ENCODE results near the gene KIF14.
A peak's percentile ranks its signal among the peaks of the same experiment; 100 is the strongest.
"Not testable (repeated sequence)": the region's sequence is repeated elsewhere in the genome, so short reads cannot be mapped to it uniquely, and the experiment has no call there.

Gene KIF14

GRCh38 chr1:200546577-200546976 lies 74.0 kb downstream of the KIF14 start:
- DNase-seq (ENCODE audit: low read depth), result no peak

- DNase-seq (ENCODE audit: low read depth), result no peak
Observed at GRCh38 chr1:200542162-200542561, 78.4 kb downstream of the KIF14 start.

DNA sequence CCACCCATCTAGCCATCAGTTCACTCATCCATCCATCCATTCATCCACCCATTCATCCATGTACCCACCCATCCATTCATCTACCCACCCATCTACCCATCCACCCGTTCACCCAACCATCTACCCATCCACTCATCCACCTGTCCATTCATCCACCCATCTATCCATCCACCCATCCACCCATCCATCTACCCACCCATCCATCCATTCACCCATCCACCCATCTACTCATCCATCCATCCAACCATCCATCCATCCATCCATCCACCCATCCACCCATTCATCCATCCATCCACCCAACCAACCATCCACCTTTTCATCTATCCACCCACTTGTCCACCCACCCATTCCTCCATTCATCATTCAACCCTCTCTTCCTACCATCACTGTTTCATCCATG lies 80.3 kb downstream of the KIF14 start:
- DNase-seq (ENCODE audit: low read depth), result no peak

- DNase-seq (ENCODE audit: low read depth), result no peak
Observed at GRCh38 chr1:200538179-200538578, 82.4 kb downstream of the KIF14 start.

DNA sequence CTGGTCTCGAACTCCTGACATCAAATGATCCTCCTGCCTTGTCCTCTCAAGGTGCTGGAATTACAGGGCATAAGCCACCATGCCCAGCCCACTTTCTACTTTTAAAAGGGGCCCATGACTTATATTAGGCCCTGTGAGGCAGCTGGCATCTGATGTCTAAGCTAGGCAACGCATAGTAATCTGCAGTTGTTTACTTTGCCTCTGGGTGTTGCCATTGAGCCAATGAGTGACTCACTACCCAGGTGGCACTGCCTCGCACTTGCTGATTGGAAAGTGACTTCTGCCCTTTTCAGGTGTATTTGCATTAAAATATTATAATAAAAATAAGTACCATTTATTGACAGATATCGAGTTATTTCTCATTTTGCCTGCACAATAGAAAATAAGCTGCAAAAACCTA lies 84.9 kb downstream of the KIF14 start:
- DNase-seq (ENCODE audit: low read depth), result no peak

DNA sequence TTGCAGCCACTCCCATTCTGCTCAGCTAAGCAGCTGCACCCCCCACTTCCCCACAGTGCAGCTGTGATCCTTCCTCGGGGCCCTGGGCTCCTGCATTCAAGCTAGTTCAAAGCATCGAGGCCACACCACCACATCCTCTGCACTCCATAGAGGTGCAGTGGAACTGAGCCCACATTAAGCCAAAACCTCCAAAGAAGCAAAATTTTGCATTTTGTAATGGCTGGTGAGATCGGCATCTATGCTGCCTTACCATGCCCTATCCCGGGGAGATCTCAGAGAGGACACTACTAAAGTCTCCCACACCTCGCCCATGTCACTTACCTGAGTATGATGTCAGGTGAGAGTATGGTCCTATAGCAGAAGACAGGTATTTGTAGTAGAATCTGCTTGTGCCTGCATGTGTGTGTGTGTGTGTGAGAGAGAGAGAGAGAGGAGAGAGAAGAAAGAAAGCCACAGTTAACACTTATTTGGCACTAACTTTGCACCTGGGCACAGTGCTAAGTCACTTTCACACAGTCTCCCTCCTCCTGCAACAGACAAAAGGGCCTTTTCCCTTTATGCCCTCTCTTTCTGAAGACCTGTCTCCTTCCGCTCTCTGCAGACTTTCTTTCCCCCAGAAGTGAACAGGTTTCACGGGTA lies 89.8 kb downstream of the KIF14 start:
- no peak for DNase-seq (ENCODE audit: low read depth)

- no peak for DNase-seq (ENCODE audit: low read depth)
Observed at GRCh38 chr1:200528858-200529606, 91.5 kb downstream of the KIF14 start.

DNA sequence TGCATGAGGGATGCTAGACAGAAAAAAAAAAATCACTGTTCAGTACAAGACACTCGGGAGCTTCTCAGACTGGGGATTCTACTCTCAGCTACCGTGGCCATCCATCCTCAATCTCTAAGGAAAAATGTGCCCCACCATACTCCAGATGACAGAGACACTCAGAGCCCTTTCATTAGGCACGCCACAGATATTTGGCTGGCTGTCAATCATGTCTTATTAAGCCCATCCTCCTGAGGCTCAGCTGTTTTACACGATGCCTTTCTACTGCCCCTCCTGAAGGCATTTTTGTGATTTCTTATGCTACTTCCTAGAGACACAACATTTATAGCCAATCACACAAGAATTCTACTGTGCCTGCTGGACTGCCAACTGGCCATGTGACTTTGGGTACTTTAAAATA lies 92.9 kb downstream of the KIF14 start:
- DNase-seq (ENCODE audit: low read depth), result no peak

DNA sequence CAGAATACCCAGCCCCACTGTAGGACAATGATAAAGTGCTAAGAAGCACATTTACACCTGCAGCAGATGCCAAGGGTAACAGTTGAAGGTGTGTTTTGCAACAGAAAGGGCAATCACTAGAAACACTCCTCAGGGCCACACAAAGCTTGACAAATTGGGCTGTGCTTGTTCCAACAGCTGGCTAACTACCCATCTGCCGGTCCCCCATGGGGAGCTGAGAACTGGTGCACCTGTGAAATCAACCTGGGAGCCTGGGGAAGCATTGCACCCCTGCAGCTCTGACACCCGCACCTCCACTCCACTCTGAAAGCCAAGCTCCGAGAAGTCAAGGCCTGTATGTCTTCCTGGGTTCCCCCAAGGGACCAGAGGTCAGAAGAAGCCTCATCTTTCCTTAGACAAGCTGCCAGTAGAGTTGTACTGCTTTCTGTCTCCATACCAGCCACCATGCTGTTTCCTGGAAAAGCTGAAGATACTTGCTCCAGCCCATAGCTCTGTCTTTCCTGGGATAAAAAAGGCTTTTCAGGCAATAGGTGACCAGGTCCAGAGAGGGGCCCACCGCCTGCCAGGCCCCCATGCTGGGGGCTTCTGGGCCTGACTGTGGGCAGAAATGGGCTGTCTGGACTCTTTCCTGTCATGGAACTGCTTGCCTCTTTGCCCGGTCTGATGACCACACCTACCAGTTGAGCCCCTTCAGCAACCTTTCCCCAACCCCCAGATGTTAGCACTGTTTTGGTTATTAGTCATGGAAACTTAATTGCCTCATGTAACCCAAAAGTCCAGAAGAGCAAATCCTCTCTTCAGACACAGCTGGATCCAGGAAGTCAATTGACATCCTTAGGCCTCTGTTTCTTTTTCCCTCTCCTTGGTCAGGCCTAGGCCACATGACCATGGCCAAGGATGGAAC lies 93.6 kb downstream of the KIF14 start:
- DNase-seq (ENCODE audit: low read depth), result no peak

GRCh38 chr1:200525090-200525987 lies 95.2 kb downstream of the KIF14 start:
- DNase-seq (ENCODE audit: low read depth), result peak; percentile 50

DNA sequence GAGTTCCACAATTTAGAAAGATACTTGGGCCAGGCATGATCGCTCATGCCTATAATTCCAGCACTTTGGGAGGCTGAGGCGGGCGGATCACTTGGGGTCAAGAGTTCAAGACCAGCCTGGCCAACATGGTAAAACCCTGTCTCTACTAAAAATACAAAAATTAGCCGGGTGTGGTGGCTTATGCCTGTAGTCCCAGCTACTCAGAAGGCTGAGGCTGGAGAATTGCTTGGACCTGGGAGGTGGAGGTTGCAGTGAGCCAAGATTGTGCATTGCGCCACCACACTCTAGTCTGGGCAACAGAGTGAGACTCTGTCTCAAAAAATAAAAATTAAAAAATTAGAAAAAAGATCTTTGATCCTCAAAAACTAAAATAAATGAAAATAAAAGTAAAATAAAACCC lies 96.0 kb downstream of the KIF14 start:
- DNase-seq (ENCODE audit: low read depth), result not testable (repeated sequence)

- no peak for DNase-seq (ENCODE audit: low read depth)
Observed at GRCh38 chr1:200524092-200524491, 96.5 kb downstream of the KIF14 start.

DNA sequence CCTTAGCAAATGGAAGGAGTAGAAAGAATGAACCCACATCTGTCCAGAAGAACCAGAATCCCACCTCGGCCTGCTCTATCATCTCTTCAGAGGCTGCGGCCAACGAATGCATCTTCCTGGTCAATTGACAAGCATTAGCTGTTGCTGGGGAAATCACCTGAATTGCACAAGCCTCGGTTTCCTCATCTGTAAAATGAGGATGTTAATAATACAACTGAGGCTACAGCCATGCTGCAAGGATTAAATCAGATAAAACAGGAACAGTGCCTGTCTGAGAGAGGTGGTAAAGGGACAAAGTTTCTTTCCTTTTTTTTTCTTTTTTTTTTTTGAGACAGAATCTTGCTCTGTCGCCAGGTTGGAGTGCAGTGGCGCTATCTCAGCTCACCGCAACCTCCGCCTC lies 99.8 kb downstream of the KIF14 start:
- no peak for DNase-seq (ENCODE audit: low read depth)

GRCh38 chr1:200518524-200518923 lies 102.0 kb downstream of the KIF14 start:
- no peak for DNase-seq (ENCODE audit: low read depth)

- DNase-seq (ENCODE audit: low read depth), result no peak
Observed at GRCh38 chr1:200512191-200512590, 108.4 kb downstream of the KIF14 start.

- DNase-seq (ENCODE audit: low read depth), result no peak
Observed at GRCh38 chr1:200510228-200510623, 110.3 kb downstream of the KIF14 start.

DNA sequence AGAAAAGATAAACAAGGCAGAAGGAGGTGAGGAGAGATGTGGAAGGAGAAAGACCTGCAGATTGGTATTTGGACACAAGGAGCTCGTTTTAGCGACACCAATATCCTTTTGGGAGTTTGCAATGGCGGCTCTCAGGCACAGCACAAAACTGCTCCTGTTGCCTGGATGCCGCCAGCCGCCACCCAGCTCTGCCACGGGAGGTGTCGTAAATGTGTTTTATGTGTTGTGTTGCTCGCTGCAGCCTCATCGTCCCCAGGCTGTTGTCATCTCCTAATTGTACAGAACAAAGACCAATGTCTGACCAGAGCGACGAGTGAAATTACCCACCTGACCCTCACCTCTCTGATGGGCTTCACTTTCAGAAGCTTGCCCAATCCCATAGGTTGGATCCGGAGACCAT lies 114.1 kb downstream of the KIF14 start:
- no peak for DNase-seq (ENCODE audit: low read depth)

DNA sequence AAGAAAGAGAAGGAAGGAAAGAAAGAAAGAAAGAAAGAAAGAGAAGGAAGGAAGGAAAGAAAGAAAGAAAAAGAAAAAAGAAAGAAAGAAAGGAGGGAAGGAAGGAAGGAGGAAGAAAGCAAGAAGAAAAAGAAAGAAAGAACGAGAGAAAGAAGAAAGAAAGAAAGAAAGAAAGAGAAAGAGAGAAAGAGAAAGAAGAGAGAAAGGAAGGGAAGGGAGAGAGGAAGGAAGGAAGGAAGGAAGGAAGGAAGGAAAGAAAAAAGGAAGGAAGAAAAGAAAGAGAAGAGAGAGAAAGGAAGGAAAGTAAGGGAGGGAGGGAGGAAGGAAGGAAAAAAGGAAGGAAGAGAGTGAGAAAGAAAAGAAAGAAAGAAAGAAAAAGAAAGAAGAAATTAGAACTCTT lies 115.3 kb downstream of the KIF14 start:
- no peak for DNase-seq (ENCODE audit: low read depth)
